H1 (cell line): ENCODE measurements around the gene COL8A2. TPM values are rescaled to one million over a fixed set of nuclear protein-coding genes. Genes with fewer than 3 reads are reported as not detected.

Experiments
- CTCF ChIA-PET: fragments of 300-600 bp; sonication (Branson Sonifier 250); formaldehyde crosslinking; loops from one replicate; lab custom pipeline; 2021; ENCODE audit not compliant: partially characterized antibody; lab: Charles Lee
- POLR2A ChIA-PET: fragments of 300-600 bp; sonication (Branson Sonifier 250); formaldehyde crosslinking; loops from one replicate; lab custom pipeline; 2021; ENCODE audit warnings: inconsistent platforms; ENCODE audit not compliant: partially characterized antibody; lab: Charles Lee
- DNase-seq, 2 experiments: peaks; one replicate each; pipeline versions ENCODE4 v3.0.0 to v3.0.0-alpha.2; 2010 to 2022; ENCODE audit warnings: low spot score in 2 of 2, low read depth in 1 of 2, mixed read lengths in 1 of 2
- FAIRE-seq: peaks from 2 replicates; lab custom pipeline; 2011; peaks lifted over from hg19 to GRCh38; lab: Jason Lieb, UNC
- H2AFZ ChIP-seq: 2 replicates; pipeline ENCODE4 v1.8.1; 2012; ENCODE audit warnings: low read length, inconsistent platforms
- H2AK5ac ChIP-seq: 2 replicates; pipeline ENCODE4 v1.6.1; 2013; ENCODE audit warnings: low read depth, low read length
- H2BK120ac ChIP-seq: replicated peaks from 2 replicates; pipeline ENCODE3; 2013; ENCODE audit warnings: low read depth, low read length, inconsistent platforms
- H2BK12ac ChIP-seq: 2 replicates; pipeline ENCODE4 v1.6.1; 2013; ENCODE audit warnings: low read depth, low read length
- H2BK15ac ChIP-seq: 2 replicates; pipeline ENCODE4 v1.6.1; 2013; ENCODE audit warnings: low read length
- H2BK20ac ChIP-seq: 2 replicates; pipeline ENCODE4 v1.6.1; 2013; ENCODE audit warnings: low read length
- H2BK5ac ChIP-seq: 2 replicates; pipeline ENCODE4 v1.6.1; 2013; ENCODE audit warnings: low read depth, low read length
- H3K14ac ChIP-seq: 2 replicates; pipeline ENCODE4 v1.6.1; 2013; ENCODE audit warnings: inconsistent platforms; ENCODE audit not compliant: insufficient read length
- H3K18ac ChIP-seq: 2 replicates; pipeline ENCODE4 v1.6.1; 2013; ENCODE audit warnings: low read length; ENCODE audit errors: extremely low read depth
- H3K23ac ChIP-seq: 2 replicates; pipeline ENCODE4 v1.6.1; 2013; ENCODE audit warnings: inconsistent platforms; ENCODE audit not compliant: insufficient read length
- H3K23me2 ChIP-seq: 2 replicates; pipeline ENCODE4 v1.6.1; 2013; ENCODE audit warnings: low read depth, low read length
- H3K27ac ChIP-seq: 2 replicates; pipeline ENCODE4 v1.6.1; 2011; ENCODE audit warnings: low read depth, low read length, inconsistent platforms
- H3K27me3 ChIP-seq, 4 experiments: replicated peaks in 1 of 4; 1 replicate in 1 of 4; 2 replicates in 3 of 4; pipeline versions ENCODE4 v1.6.1 to v1.8.1; 2011 to 2013; ENCODE audit warnings: low read length in 3 of 4, mild to moderate bottlenecking in 3 of 4, inconsistent platforms in 2 of 4, mixed read lengths in 2 of 4, moderate library complexity in 1 of 4; ENCODE audit not compliant: control insufficient read depth in 3 of 4, insufficient read depth in 3 of 4; ENCODE audit errors: extremely low read depth in 1 of 4
- H3K36me3 ChIP-seq, 4 experiments: 2 replicates each; pipeline versions ENCODE4 v1.6.1 to v1.8.1; 2011 to 2013; ENCODE audit warnings: mild to moderate bottlenecking in 4 of 4, low read length in 3 of 4, moderate library complexity in 2 of 4, control low read depth in 1 of 4, inconsistent platforms in 1 of 4; ENCODE audit not compliant: insufficient read depth in 4 of 4, control insufficient read depth in 2 of 4
- H3K4ac ChIP-seq: replicated peaks from 2 replicates; pipeline ENCODE3; 2013; ENCODE audit warnings: low read length, low read depth, mixed read lengths, inconsistent platforms; ENCODE audit not compliant: insufficient read length
- H3K4me1 ChIP-seq, 4 experiments: replicated peaks in 1 of 4; 1 replicate in 1 of 4; 2 replicates in 3 of 4; pipeline versions ENCODE4 v1.6.1 to v1.8.1; 2011 to 2013; ENCODE audit warnings: low read length in 3 of 4, inconsistent platforms in 2 of 4, mixed read lengths in 1 of 4; ENCODE audit not compliant: insufficient read depth in 4 of 4, control insufficient read depth in 3 of 4
- H3K4me2 ChIP-seq, 2 experiments: 2 replicates each; pipeline versions ENCODE4 v1.6.1 to v1.8.1; 2011 to 2013; ENCODE audit warnings: low read depth in 2 of 2, low read length in 2 of 2, control low read depth in 1 of 2, inconsistent platforms in 1 of 2, mild to moderate bottlenecking in 1 of 2; ENCODE audit not compliant: insufficient read depth in 1 of 2
- H3K4me3 ChIP-seq, 4 experiments: fragments of 200-600, 300-600 bp in 1 of 4; sonication (generic), shearing (Covaris generic), sonication (Bioruptor Twin) in 1 of 4; 2 replicates each; pipeline versions ENCODE4 v1.5.1 to v1.8.1; 2011 to 2016; ENCODE audit warnings: low read length in 4 of 4, low read depth in 3 of 4, control low read depth in 2 of 4, inconsistent platforms in 2 of 4, mild to moderate bottlenecking in 2 of 4, mixed read lengths in 1 of 4, moderate library complexity in 1 of 4; ENCODE audit not compliant: insufficient read depth in 2 of 4; ENCODE audit errors: extremely low read depth in 1 of 4
- H3K56ac ChIP-seq: replicated peaks from 2 replicates; pipeline ENCODE3; 2013; ENCODE audit warnings: low read depth, mild to moderate bottlenecking, mixed read lengths, low read length, inconsistent platforms; ENCODE audit not compliant: insufficient read length
- H3K79me1 ChIP-seq: 2 replicates; pipeline ENCODE4 v1.6.1; 2013; ENCODE audit warnings: low read depth, low read length, control low read depth
- H3K79me2 ChIP-seq, 2 experiments: 2 replicates each; pipeline versions ENCODE4 v1.6.1 to v1.8.1; 2012 to 2013; ENCODE audit warnings: low read length in 2 of 2, mild to moderate bottlenecking in 2 of 2, inconsistent platforms in 1 of 2; ENCODE audit not compliant: insufficient read depth in 2 of 2, control insufficient read depth in 1 of 2
- H3K9ac ChIP-seq, 4 experiments: replicated peaks in 1 of 4; 1 replicate in 1 of 4; 2 replicates in 3 of 4; pipeline versions ENCODE4 v1.6.1 to v1.8.1; 2011 to 2013; ENCODE audit warnings: low read depth in 3 of 4, low read length in 3 of 4, control low read depth in 2 of 4, mild to moderate bottlenecking in 2 of 4, moderate library complexity in 2 of 4, inconsistent platforms in 1 of 4; ENCODE audit errors: extremely low read depth in 1 of 4
- H3K9me3 ChIP-seq, 2 experiments: 2 replicates each; pipeline versions ENCODE4 v1.6.1 to v1.8.1; 2012 to 2013; ENCODE audit warnings: mild to moderate bottlenecking in 2 of 2, moderate library complexity in 2 of 2, control low read depth in 1 of 2, inconsistent platforms in 1 of 2, low read depth in 1 of 2, low read length in 1 of 2, mixed read lengths in 1 of 2; ENCODE audit not compliant: insufficient read depth in 2 of 2
- H4K20me1 ChIP-seq, 2 experiments: replicated peaks in 1 of 2; 2 replicates each; pipeline versions ENCODE3 to v1.8.1; 2011 to 2013; ENCODE audit warnings: inconsistent platforms in 2 of 2, low read length in 2 of 2, mild to moderate bottlenecking in 1 of 2; ENCODE audit not compliant: insufficient read depth in 2 of 2, control insufficient read depth in 1 of 2
- H4K5ac ChIP-seq: 2 replicates; pipeline ENCODE4 v1.6.1; 2013; ENCODE audit warnings: low read length, low read depth, mixed read lengths, inconsistent platforms; ENCODE audit not compliant: insufficient read length
- H4K8ac ChIP-seq: 2 replicates; pipeline ENCODE4 v1.8.0; 2013; ENCODE audit warnings: mild to moderate bottlenecking, moderate library complexity, low read length, inconsistent platforms; ENCODE audit not compliant: insufficient read depth; ENCODE audit errors: extremely low read depth
- H4K91ac ChIP-seq: replicated peaks from 2 replicates; pipeline ENCODE3; 2013; ENCODE audit warnings: low read length, mixed read lengths, inconsistent platforms; ENCODE audit not compliant: insufficient read length
- BACH1 ChIP-seq: IDR thresholded peaks from 2 replicates; pipeline ENCODE4 v1.6.1; 2012; ENCODE audit warnings: low read length, improper control_type of control experiment
- BRCA1 ChIP-seq: IDR thresholded peaks from 2 replicates; pipeline ENCODE4 v1.6.1; 2012; ENCODE audit warnings: low read depth, low read length, improper control_type of control experiment
- CHD1 ChIP-seq: IDR thresholded peaks from 2 replicates; pipeline ENCODE4 v1.6.1; 2012; ENCODE audit warnings: low read depth, low read length, improper control_type of control experiment
- CTBP2 ChIP-seq: IDR thresholded peaks from 2 replicates; pipeline ENCODE4 v1.7.0; 2011; ENCODE audit warnings: borderline replicate concordance, mild to moderate bottlenecking, moderate library complexity, mixed read lengths, low read length; ENCODE audit not compliant: insufficient read depth, insufficient read length
- JUN ChIP-seq: IDR thresholded peaks from 2 replicates; pipeline ENCODE4 v1.6.1; 2011; ENCODE audit warnings: low read depth, mild to moderate bottlenecking, improper control_type of control experiment, low read length
- KDM1A ChIP-seq: fragments of 200-600, 300-600 bp; sonication (generic); IDR thresholded peaks from 2 replicates; pipeline ENCODE4 v1.7.1; 2016; ENCODE audit warnings: mild to moderate bottlenecking, low read length, borderline replicate concordance
- KDM5A ChIP-seq: fragments of 200-600 bp; IDR thresholded peaks from 2 replicates; pipeline ENCODE4 v1.7.1; 2012; ENCODE audit warnings: mild to moderate bottlenecking, low read length, inconsistent platforms, mixed read lengths
- PHF8 ChIP-seq: fragments of 200-600 bp; sonication (generic); conservative IDR thresholded peaks from 2 replicates; pipeline ENCODE4 v1.7.1; 2012; ENCODE audit warnings: low read depth, mild to moderate bottlenecking, inconsistent platforms, low read length, moderate library complexity
- RAD21 ChIP-seq, 2 experiments: IDR thresholded peaks in 1 of 2; conservative IDR thresholded peaks in 1 of 2; 2 replicates each; pipeline ENCODE4 v1.6.1; 2011; ENCODE audit warnings: low read depth in 2 of 2, low read length in 2 of 2, improper control_type of control experiment in 1 of 2, inconsistent platforms in 1 of 2, mild to moderate bottlenecking in 1 of 2, moderate library complexity in 1 of 2
- SP2 ChIP-seq: IDR thresholded peaks from 2 replicates; pipeline ENCODE4 v1.6.1; 2012; ENCODE audit warnings: mild to moderate bottlenecking, low read length, inconsistent platforms
- TAF1 ChIP-seq: IDR thresholded peaks from 2 replicates; pipeline ENCODE4 v1.6.1; 2011; ENCODE audit warnings: mild to moderate bottlenecking, low read depth, low read length
- TBP ChIP-seq: IDR thresholded peaks from 2 replicates; pipeline ENCODE4 v1.6.1; 2011; ENCODE audit warnings: low read depth, low read length, improper control_type of control experiment
- YY1 ChIP-seq: IDR thresholded peaks from 2 replicates; pipeline ENCODE4 v1.6.1; 2011; ENCODE audit warnings: low read depth, mild to moderate bottlenecking, low read length
- WGBS, 2 experiments: shearing (Covaris generic) in 1 of 2; methylation state at CpG; one replicate each; pipeline versions ENCODE4 v1.1.6 to v1.1.7; 2013 to 2015; ENCODE audit warnings: low lambda C conversion rate in 2 of 2, mixed read lengths in 2 of 2, inconsistent platforms in 1 of 2, low coverage in 1 of 2, missing lambda C conversion rate in 1 of 2; ENCODE audit not compliant: insufficient replicate concordance in 2 of 2, insufficient coverage in 1 of 2, insufficient read length in 1 of 2; ENCODE audit errors: extremely low coverage in 1 of 2, missing lambda C conversion rate in 1 of 2; 5-methylcytosine and 5-hydroxymethylcytosine counted together
- polyA plus RNA-seq, 7 experiments: library from polyadenylated mRNA; depleted of rRNA in 3 of 7; stranded (reverse) in 5 of 7; unstranded in 2 of 7; fragments of >200 nt in 5 of 7; fragments of 200-250 nt in 2 of 7; gene quantifications; 1 replicate in 5 of 7; 2 replicates in 1 of 7; 4 replicates in 1 of 7; pipeline versions ENCODE4 v1.2.1 to v1.2.3, GENCODE V29; 2011 to 2013; ENCODE audit warnings: missing spikeins in 2 of 7, mixed read lengths in 2 of 7
- total RNA-seq: library from RNA; stranded (reverse); fragmentation: NEBNext Ultra II Directional; extraction: Animal tissue kit (Norgen Biotek cat#: 25700); gene quantifications from 2 replicates; pipeline ENCODE4 v1.2.1, GENCODE V29; 2021
- TF ChIP-seq, protein P1 (sequence below): IDR thresholded peaks from 2 replicates; pipeline ENCODE4 v1.6.1; 2012; ENCODE audit warnings: inconsistent platforms

Gene COL8A2
- total and polyA plus RNA-seq, 2 of the 8 experiments (the other 6 are each of a cell fraction or from before 2014, with no cell fraction given): 2.1 to 2.8 TPM

DNA sequence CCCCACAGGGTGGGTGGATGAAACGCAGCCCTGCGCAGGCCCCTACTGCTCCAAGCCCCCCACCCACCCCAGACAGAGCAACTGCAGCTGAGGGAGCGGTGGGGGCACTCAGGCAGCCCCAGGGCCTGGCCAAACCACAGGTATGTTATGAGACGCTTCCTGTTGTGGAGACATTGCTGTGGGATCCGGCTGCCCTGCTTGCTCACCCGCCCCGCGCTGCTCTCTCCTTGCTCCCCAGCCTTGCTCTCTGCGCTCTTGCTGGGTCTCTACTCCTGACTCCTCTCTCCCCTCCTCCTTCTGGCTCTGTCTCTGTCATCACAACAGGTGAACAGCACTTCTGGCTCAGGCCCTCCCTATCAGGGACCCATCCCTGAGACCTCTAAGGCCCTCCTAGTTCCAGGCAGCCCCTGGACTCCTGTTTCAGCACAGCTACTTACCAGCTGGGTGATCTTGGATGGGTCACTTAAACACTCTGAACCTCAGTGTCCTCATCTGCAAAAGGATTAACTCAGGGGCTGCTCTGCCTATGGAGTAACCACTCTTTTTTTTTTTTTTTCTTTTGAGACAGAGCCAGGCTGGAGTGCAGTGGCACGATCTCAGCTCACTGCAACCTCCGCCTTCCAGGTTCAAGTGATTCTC lies 15.9 kb downstream of the COL8A2 start:
- no peak overlapping the region for H3K4me2 ChIP-seq
- no peak for TF ChIP-seq BACH1
- TF ChIP-seq CHD1: no peak
- TF ChIP-seq YY1: no peak
- no peak for TF ChIP-seq BRCA1
- no peak for TF ChIP-seq SP2
- no peak for TF ChIP-seq RAD21 (IDR thresholded peaks at IDR 0.05 in 1 of 2, conservative IDR thresholded peaks at IDR 0.05 in 1 of 2; ENCODE audit: low read depth in 2 of 2, low read length in 2 of 2)
- no peak for TF ChIP-seq TBP
- TF ChIP-seq PHF8: no peak
- TF ChIP-seq, protein P1, sequence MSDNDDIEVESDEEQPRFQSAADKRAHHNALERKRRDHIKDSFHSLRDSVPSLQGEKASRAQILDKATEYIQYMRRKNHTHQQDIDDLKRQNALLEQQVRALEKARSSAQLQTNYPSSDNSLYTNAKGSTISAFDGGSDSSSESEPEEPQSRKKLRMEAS: no peak
- TF ChIP-seq CTBP2: no peak
- TF ChIP-seq TAF1: no peak
- TF ChIP-seq JUN: no peak
- no peak for TF ChIP-seq KDM5A
- TF ChIP-seq KDM1A: no peak

More for the DNA sequence above, 15.9 kb downstream of the COL8A2 start:
- no peak overlapping the region for H2AK5ac ChIP-seq
- no peaks in the 10 kb centered on the region for H3K4me1 ChIP-seq
- H4K91ac ChIP-seq: no peak overlapping the region
- no peak overlapping the region for H2BK12ac ChIP-seq
- FAIRE-seq: no peak
- WGBS, 2 experiments: 88% methylated on average over 11 of the region's 11 CpGs; no CpG with 5 or more reads in 1 of the 2 experiments
- H3K23ac ChIP-seq: no peak overlapping the region
- no peaks in the 10 kb centered on the region for H3K36me3 ChIP-seq
- H2AFZ ChIP-seq: no peak overlapping the region
- no peak overlapping the region for H2BK120ac ChIP-seq
- H3K27ac ChIP-seq: no peak overlapping the region
- H3K79me1 ChIP-seq: no peaks in the 10 kb centered on the region
- H3K9me3 ChIP-seq: no peaks in the 10 kb centered on the region
- no peak overlapping the region for H3K18ac ChIP-seq
- no peaks in the 10 kb centered on the region for H3K23me2 ChIP-seq
- no peak overlapping the region for H3K4me3 ChIP-seq
- no peak overlapping the region for H4K5ac ChIP-seq
- H3K27me3 ChIP-seq: no peaks in the 10 kb centered on the region
- no peak overlapping the region for H2BK20ac ChIP-seq
- DNase-seq: no peak
- H4K8ac ChIP-seq: no peak overlapping the region
- H4K20me1 ChIP-seq: no peaks in the 10 kb centered on the region
- no peaks in the 10 kb centered on the region for H3K79me2 ChIP-seq
- CTCF ChIA-PET: interaction anchor here (1.8 to 32.6 kb wide), 4 partner anchors 9 to 79 kb away, joined by 7 to 738 read pairs (median 41); no protein-coding TSS in a partner anchor
- H3K56ac ChIP-seq: no peak overlapping the region
- no peak overlapping the region for H3K14ac ChIP-seq
- no peak overlapping the region for H3K4ac ChIP-seq
- H2BK5ac ChIP-seq: no peak overlapping the region
- POLR2A ChIA-PET: interaction anchor here (0.7 kb wide), 1 partner anchor 70 kb away, joined by 3 read pairs; no protein-coding TSS in a partner anchor
- no peak overlapping the region for H3K9ac ChIP-seq
- no peak overlapping the region for H2BK15ac ChIP-seq
